Smooth muscle cell (in vitro differentiated cells): ENCODE measurements around the gene TMEM120B. TPM values are rescaled to one million over a fixed set of nuclear protein-coding genes. Genes with fewer than 3 reads are reported as not detected.

Source experiments
- DNase-seq: peaks from one replicate; lab custom pipeline; 2025; ENCODE audit not compliant: unreplicated experiment; lab: John Stamatoyannopoulos, UW
- H2AFZ ChIP-seq: fragments of 200-600 bp; sonication (generic); 2 replicates; pipeline ENCODE4 v1.6.0; 2016; ENCODE audit warnings: antibody characterized with exemption, low read depth, mild to moderate bottlenecking
- H3F3A ChIP-seq: fragments of 200-600 bp; sonication (generic); 2 replicates; pipeline ENCODE4 v1.6.0; 2017; ENCODE audit warnings: antibody characterized with exemption, low read depth
- H3K27ac ChIP-seq: fragments of 200-600 bp; sonication (generic); 2 replicates; pipeline ENCODE4 v1.5.1; 2016; ENCODE audit warnings: low read depth, mild to moderate bottlenecking
- H3K27me3 ChIP-seq: fragments of 200-600 bp; sonication (generic); 2 replicates; pipeline ENCODE4 v1.6.1; 2016; ENCODE audit warnings: low read depth, mild to moderate bottlenecking
- H3K36me3 ChIP-seq: fragments of 200-600 bp; sonication (generic); 2 replicates; pipeline ENCODE4 v1.5.1; 2016; ENCODE audit warnings: low read depth
- H3K4me1 ChIP-seq: fragments of 200-600 bp; sonication (generic); 2 replicates; pipeline ENCODE4 v1.5.1; 2016; ENCODE audit warnings: low read depth
- H3K4me2 ChIP-seq: fragments of 200-600 bp; sonication (generic); 2 replicates; pipeline ENCODE4 v1.6.0; 2016; ENCODE audit warnings: mild to moderate bottlenecking
- H3K4me3 ChIP-seq: fragments of 200-600 bp; sonication (generic); 2 replicates; pipeline ENCODE4 v1.5.1; 2016; ENCODE audit warnings: mild to moderate bottlenecking
- H3K79me2 ChIP-seq: fragments of 200-600 bp; sonication (generic); 2 replicates; pipeline ENCODE4 v1.6.0; 2016; ENCODE audit warnings: low read depth, mild to moderate bottlenecking
- H3K9ac ChIP-seq: fragments of 200-600 bp; sonication (generic); 2 replicates; pipeline ENCODE4 v1.6.0; 2016; ENCODE audit warnings: low read depth
- H3K9me3 ChIP-seq: fragments of 200-600 bp; sonication (generic); replicated peaks from 2 replicates; pipeline ENCODE4 v1.5.1; 2016; ENCODE audit warnings: low read depth
- H4K20me1 ChIP-seq: fragments of 200-600 bp; sonication (generic); 2 replicates; pipeline ENCODE4 v1.6.0; 2016; ENCODE audit warnings: low read depth
- CTCF ChIP-seq: fragments of 200-600 bp; sonication (generic); IDR thresholded peaks from 2 replicates; pipeline ENCODE4 v1.5.1; 2017; ENCODE audit warnings: borderline replicate concordance, mild to moderate bottlenecking, antibody characterized with exemption; ENCODE audit not compliant: insufficient read depth, poor library complexity, severe bottlenecking
- WGBS: methylation state at CpG from one replicate; pipeline ENCODE4 v1.1.7; 2016; ENCODE audit warnings: low lambda C conversion rate; 5-methylcytosine and 5-hydroxymethylcytosine counted together
- polyA plus RNA-seq: library from polyadenylated mRNA; unstranded; fragments of >200 nt; fragmentation: Nextera tagmentation; extraction: Ambion mirVana; gene quantifications from 2 replicates; pipeline ENCODE4 v1.2.1, GENCODE V29; 2016
- total RNA-seq: library from RNA; depleted of rRNA; stranded (reverse); fragments of >200 nt; gene quantifications from 2 replicates; pipeline ENCODE4 v1.2.3, GENCODE V29; 2014

TMEM120B gene
- total and polyA plus RNA-seq, 2 experiments from 2014 or later, result 5.3 to 7.6 TPM

GRCh38 chr12:121669521-121669900 lies 43.0 kb upstream of the TMEM120B start, which contains the start of gene MORN3:
MORN3 (minus strand) TSS chr12:121669654; CDS start chr12:121669483, 171 bp downstream.
- H4K20me1 ChIP-seq, result no peaks in the 10 kb centered on the region
- no peaks in the 10 kb centered on the region for H3K9me3 ChIP-seq
- H3F3A ChIP-seq, result peaks cover 6% of the 10 kb centered on the region
- H3K36me3 ChIP-seq, result no peaks in the 10 kb centered on the region
- no peak within 1 kb of the TSS for H3K9ac ChIP-seq
- no peak within 1 kb of the TSS for H3K4me3 ChIP-seq
- no peaks in the 10 kb centered on the region for H3K27me3 ChIP-seq
- H3K4me1 ChIP-seq, result peaks cover 9% of the 10 kb centered on the region
- TF ChIP-seq CTCF, result no peak
- H2AFZ ChIP-seq, result no peak within 1 kb of the TSS
- no peak for DNase-seq
- no peak within 1 kb of the TSS for H3K27ac ChIP-seq
- H3K79me2 ChIP-seq, result no peaks in the 10 kb centered on the region
- WGBS, result 88% methylated on average over 5 of the region's 5 CpGs
- H3K4me2 ChIP-seq, result no peak within 1 kb of the TSS

- Histone ChIP-seq H4K20me1 (no peaks in the 10 kb centered on the region), H3F3A (peaks cover 6% of the 10 kb centered on the region), H3K9ac (peak overlapping the region; percentile 65), H3K79me2 (no peaks in the 10 kb centered on the region), H3K27me3 (no peaks in the 10 kb centered on the region), H3K4me3 (peak overlapping the region; percentile 56), H3K4me2 (peak overlapping the region; percentile 87), H3K27ac (no peak overlapping the region), H3K36me3 (no peaks in the 10 kb centered on the region), H3K9me3 (no peaks in the 10 kb centered on the region), H3K4me1 (peaks cover 9% of the 10 kb centered on the region), H2AFZ (peak overlapping the region; percentile 95)
- TF ChIP-seq CTCF, result no peak
- 74% methylated on average over 12 of the region's 12 CpGs for WGBS
- DNase-seq, result no peak
Observed at GRCh38 chr12:121673013-121673511, 39.5 kb upstream of the TMEM120B start.

GRCh38 chr12:121676190-121676589 lies 36.4 kb upstream of the TMEM120B start:
- Histone ChIP-seq H3K36me3 (no peaks in the 10 kb centered on the region), H3K9ac (no peak overlapping the region), H3K79me2 (no peaks in the 10 kb centered on the region), H4K20me1 (no peaks in the 10 kb centered on the region), H3K4me3 (no peak overlapping the region), H3K4me1 (peaks cover 9% of the 10 kb centered on the region), H3K27me3 (no peaks in the 10 kb centered on the region), H3K4me2 (no peak overlapping the region), H3K9me3 (no peaks in the 10 kb centered on the region), H3K27ac (no peak overlapping the region), H3F3A (peaks cover 6% of the 10 kb centered on the region), H2AFZ (no peak overlapping the region)
- WGBS, result 98% methylated on average over 5 of the region's 5 CpGs
- DNase-seq, result no peak
- no peak for TF ChIP-seq CTCF

- 90% methylated on average over 3 of the region's 3 CpGs for WGBS
- Histone ChIP-seq H3K36me3 (no peaks in the 10 kb centered on the region), H3K27ac (no peak overlapping the region), H3K9me3 (no peaks in the 10 kb centered on the region), H3K4me1 (no peaks in the 10 kb centered on the region), H3K4me3 (no peak overlapping the region), H3K79me2 (no peaks in the 10 kb centered on the region), H3F3A (no peaks in the 10 kb centered on the region), H3K27me3 (no peaks in the 10 kb centered on the region), H3K9ac (no peak overlapping the region), H2AFZ (no peak overlapping the region), H4K20me1 (no peaks in the 10 kb centered on the region), H3K4me2 (no peak overlapping the region)
- DNase-seq, result no peak
- no peak for TF ChIP-seq CTCF
Observed at GRCh38 chr12:121678305-121678704, 34.2 kb upstream of the TMEM120B start.
